ENCODE results near the gene PLCG2. TPM values are rescaled to one million over a fixed set of nuclear protein-coding genes. Genes with fewer than 3 reads are reported as not detected.

PLCG2 gene
- polyA plus RNA-seq, 2 of the 4 experiments (the other 2 are of a cell fraction) = 2.8 to 6.0 TPM

- TF ChIP-seq ATOH8 (CRISPR knock-in tag; IDR thresholded peaks at IDR 0.05; ENCODE audit: low read depth) (no peak), PBX3 (IDR thresholded peaks at IDR 0.05) (no peak), ZSCAN20 (CRISPR knock-in tag; IDR thresholded peaks at IDR 0.05) (no peak), ESRRA (IDR thresholded peaks at IDR 0.05; ENCODE audit: borderline replicate concordance, low read length) (no peak), BCL3 (IDR thresholded peaks at IDR 0.05) (no peak)
These were observed 94.1 kb downstream of the PLCG2 start (continued) for GRCh38 chr16:81873206-81873605.

GRCh38 chr16:81873843-81874752 lies 95.0 kb downstream of the PLCG2 start:
- Histone ChIP-seq H3K27ac (no peak overlapping the region), H3K4me2 (no peak overlapping the region), H3K4me3 (no peak overlapping the region), H3K9me3 (no peaks in the 10 kb centered on the region), H3K4me1 (no peaks in the 10 kb centered on the region)
- no peak for FAIRE-seq
- ChIA-PET CTCF (interaction anchor here (0.7 to 5.2 kb wide), 23 partner anchors 8 to 509 kb away, joined by 3 to 31 read pairs (median 4); partner anchors contain the start of gene PLCG2), POLR2A (no interaction called here)
- 4% methylated on average over 6 of the region's 6 CpGs for WGBS (ENCODE audit: missing lambda C conversion rate)
- DNase-seq (ENCODE audit: low read depth in 1 of 2, low spot score in 1 of 2) = peak; percentile 59 to 72
- TF ChIP-seq HOXA7 (CRISPR knock-in tag; IDR thresholded peaks at IDR 0.05) (no peak), SMC3 (IDR thresholded peaks at IDR 0.05) (peak; percentile 72), CTCF (IDR thresholded peaks at IDR 0.05) (peak; percentile 84), ZC3H11A (IDR thresholded peaks at IDR 0.05) (no peak), RAD21 (conservative IDR thresholded peaks at IDR 0.05 in 1 of 2, IDR thresholded peaks at IDR 0.05 in 1 of 2) (peak; percentile 66 to 70)
- ATAC-seq = peak; percentile 91 to 97

GRCh38 chr16:81875461-81875860 lies 96.4 kb downstream of the PLCG2 start:
- Histone ChIP-seq H3K4me3 (no peak overlapping the region), H3K4me1 (no peaks in the 10 kb centered on the region), H3K27ac (no peak overlapping the region), H3K9me3 (no peaks in the 10 kb centered on the region), H3K4me2 (no peak overlapping the region)
- TF ChIP-seq PHF8 (IDR thresholded peaks at IDR 0.05; ENCODE audit: borderline replicate concordance, low read depth) = no peak
- TF ChIP-seq BCL3 (IDR thresholded peaks at IDR 0.05) = no peak
- FAIRE-seq (no peak), ATAC-seq (no peak), DNase-seq (ENCODE audit: low read depth in 1 of 2, low spot score in 1 of 2) (no peak)
- ChIA-PET POLR2A (no interaction called here), CTCF (interaction anchor here (0.8 to 5.2 kb wide), 8 partner anchors 10 to 101 kb away, joined by 3 to 31 read pairs (median 4); no protein-coding TSS in a partner anchor)
- WGBS (ENCODE audit: missing lambda C conversion rate) = 66% methylated on average over 5 of the region's 5 CpGs
